ENCODE results near the gene UNC13D.

The UNC13D gene

GRCh38 chr17:75785016-75785890 is 59.0 kb downstream of the UNC13D start (continued):
- TF ChIP-seq, protein P1, sequence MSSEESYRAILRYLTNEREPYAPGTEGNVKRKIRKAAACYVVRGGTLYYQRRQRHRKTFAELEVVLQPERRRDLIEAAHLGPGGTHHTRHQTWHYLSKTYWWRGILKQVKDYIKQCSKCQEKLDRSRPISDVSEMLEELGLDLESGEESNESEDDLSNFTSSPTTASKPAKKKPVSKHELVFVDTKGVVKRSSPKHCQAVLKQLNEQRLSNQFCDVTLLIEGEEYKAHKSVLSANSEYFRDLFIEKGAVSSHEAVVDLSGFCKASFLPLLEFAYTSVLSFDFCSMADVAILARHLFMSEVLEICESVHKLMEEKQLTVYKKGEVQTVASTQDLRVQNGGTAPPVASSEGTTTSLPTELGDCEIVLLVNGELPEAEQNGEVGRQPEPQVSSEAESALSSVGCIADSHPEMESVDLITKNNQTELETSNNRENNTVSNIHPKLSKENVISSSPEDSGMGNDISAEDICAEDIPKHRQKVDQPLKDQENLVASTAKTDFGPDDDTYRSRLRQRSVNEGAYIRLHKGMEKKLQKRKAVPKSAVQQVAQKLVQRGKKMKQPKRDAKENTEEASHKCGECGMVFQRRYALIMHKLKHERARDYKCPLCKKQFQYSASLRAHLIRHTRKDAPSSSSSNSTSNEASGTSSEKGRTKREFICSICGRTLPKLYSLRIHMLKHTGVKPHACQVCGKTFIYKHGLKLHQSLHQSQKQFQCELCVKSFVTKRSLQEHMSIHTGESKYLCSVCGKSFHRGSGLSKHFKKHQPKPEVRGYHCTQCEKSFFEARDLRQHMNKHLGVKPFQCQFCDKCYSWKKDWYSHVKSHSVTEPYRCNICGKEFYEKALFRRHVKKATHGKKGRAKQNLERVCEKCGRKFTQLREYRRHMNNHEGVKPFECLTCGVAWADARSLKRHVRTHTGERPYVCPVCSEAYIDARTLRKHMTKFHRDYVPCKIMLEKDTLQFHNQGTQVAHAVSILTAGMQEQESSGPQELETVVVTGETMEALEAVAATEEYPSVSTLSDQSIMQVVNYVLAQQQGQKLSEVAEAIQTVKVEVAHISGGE (tag by site-specific recombination; conservative IDR thresholded peaks at IDR 0.05; ENCODE audit: low read depth), result peak; percentile 71
- TF ChIP-seq ZNF777 (tag by site-specific recombination; IDR thresholded peaks at IDR 0.05; ENCODE audit: borderline replicate concordance) (no peak), IKZF3 (tag by site-specific recombination; IDR thresholded peaks at IDR 0.05) (peak; percentile 90), MZF1 (tag by site-specific recombination; IDR thresholded peaks at IDR 0.05; ENCODE audit: borderline replicate concordance) (no peak), ZNF513 (tag by site-specific recombination; IDR thresholded peaks at IDR 0.05) (peak; percentile 90), ZNF239 (tag by site-specific recombination; IDR thresholded peaks at IDR 0.05) (0 out of 2 replicates have a peak, but pooled peaks have one; percentile 9), ATF2 (tag by site-specific recombination; IDR thresholded peaks at IDR 0.05; ENCODE audit: low read depth) (peak; percentile 86), KLF1 (tag by site-specific recombination; IDR thresholded peaks at IDR 0.05) (peak; percentile 53; the same call in 1 of the 2 replicates), ZNF221 (tag by site-specific recombination; IDR thresholded peaks at IDR 0.05; ENCODE audit: borderline replicate concordance) (no peak), ZNF174 (tag by site-specific recombination; IDR thresholded peaks at IDR 0.05) (no peak), ZNF398 (tag by site-specific recombination; IDR thresholded peaks at IDR 0.05) (peak; percentile 87), GLI2 (tag by site-specific recombination; IDR thresholded peaks at IDR 0.05; ENCODE audit: borderline replicate concordance, low read depth) (no peak), GLIS1 (tag by site-specific recombination; IDR thresholded peaks at IDR 0.05) (no peak), ZNF626 (tag by site-specific recombination; IDR thresholded peaks at IDR 0.05) (no peak), YY2 (tag by site-specific recombination; IDR thresholded peaks at IDR 0.05) (no peak), TSHZ1 (tag by site-specific recombination; IDR thresholded peaks at IDR 0.05; ENCODE audit: borderline replicate concordance) (peak; percentile 46; the same call in 1 of the 2 replicates), ZNF830 (tag by site-specific recombination; IDR thresholded peaks at IDR 0.05; ENCODE audit: low read depth) (no peak), TRIM28 (IDR thresholded peaks at IDR 0.05; ENCODE audit: borderline replicate concordance, low read length) (0 out of 2 replicates have a peak, but pooled peaks have one; percentile 38), ZNF654 (tag by site-specific recombination; IDR thresholded peaks at IDR 0.05; ENCODE audit: low read depth) (no peak), ZNF561 (tag by site-specific recombination; IDR thresholded peaks at IDR 0.05; ENCODE audit: borderline replicate concordance) (peak; percentile 97), ZNF211 (tag by site-specific recombination; IDR thresholded peaks at IDR 0.05; ENCODE audit: low read depth) (0 out of 2 replicates have a peak, but pooled peaks have one; percentile 8), PRDM1 (tag by site-specific recombination; IDR thresholded peaks at IDR 0.05) (peak; percentile 70), ZNF629 (tag by site-specific recombination; IDR thresholded peaks at IDR 0.05) (peak; percentile 93), WT1 (tag by site-specific recombination; IDR thresholded peaks at IDR 0.05) (peak; percentile 66), KLF16 (tag by site-specific recombination; IDR thresholded peaks at IDR 0.05) (no peak; the same call in 1 of the 2 replicates)

All from HEK293 (cell line).